ENCODE data around the gene SEC61A2.

- TF ChIP-seq CTCF (conservative IDR thresholded peaks at IDR 0.05; ENCODE audit: low read depth, low read length) (no peak), POLR2A (IDR thresholded peaks at IDR 0.05; ENCODE audit: low read depth, low read length) (no peak), SMC3 (IDR thresholded peaks at IDR 0.05; ENCODE audit: low read depth, low read length) (no peak), FOS (IDR thresholded peaks at IDR 0.05; ENCODE audit: low read depth, low read length) (no peak)
Observed at GRCh38 chr10:12184165-12184564, 54.7 kb downstream of the SEC61A2 start.
